HEK293T (cell line): Measurements from ENCODE around the gene ATG4D.

Experiments
- ARNT ChIP-seq: fragments of 450-650 bp; IDR thresholded peaks from 2 replicates; pipeline ENCODE4 v1.6.1; 2017; ENCODE audit warnings: mild to moderate bottlenecking
- BHLHE40 ChIP-seq: fragments of 450-650 bp; IDR thresholded peaks from 2 replicates; pipeline ENCODE4 v1.6.1; 2016; ENCODE audit warnings: mild to moderate bottlenecking, moderate library complexity, borderline replicate concordance
- CTBP1 ChIP-seq: fragments of 450-650 bp; IDR thresholded peaks from 2 replicates; pipeline ENCODE4 v1.6.1; 2016; ENCODE audit warnings: borderline replicate concordance
- FOXK2 ChIP-seq: fragments of 450-650 bp; IDR thresholded peaks from 2 replicates; pipeline ENCODE4 v1.6.1; 2016; ENCODE audit warnings: mild to moderate bottlenecking
- FOXM1 ChIP-seq: fragments of 450-650 bp; IDR thresholded peaks from 2 replicates; pipeline ENCODE4 v1.6.1; 2017; ENCODE audit warnings: mild to moderate bottlenecking, borderline replicate concordance
- HDGF ChIP-seq: fragments of 450-650 bp; IDR thresholded peaks from 2 replicates; pipeline ENCODE4 v1.6.1; 2017; ENCODE audit warnings: antibody characterized with exemption, borderline replicate concordance
- LEF1 ChIP-seq: fragments of 450-650 bp; IDR thresholded peaks from 2 replicates; pipeline ENCODE4 v1.6.1; 2017; ENCODE audit warnings: mild to moderate bottlenecking, borderline replicate concordance
- SP1 ChIP-seq: fragments of 450-650 bp; IDR thresholded peaks from 2 replicates; pipeline ENCODE4 v1.6.1; 2017
- SUZ12 ChIP-seq: fragments of 450-650 bp; IDR thresholded peaks from 2 replicates; pipeline ENCODE4 v1.6.1; 2016; ENCODE audit warnings: mild to moderate bottlenecking
- TARDBP ChIP-seq: fragments of 450-650 bp; IDR thresholded peaks from 2 replicates; pipeline ENCODE4 v1.6.1; 2016
- ZNF384 ChIP-seq: fragments of 450-650 bp; IDR thresholded peaks from 2 replicates; pipeline ENCODE4 v1.6.1; 2016

- no peak for TF ChIP-seq CTBP1
- no peak for TF ChIP-seq LEF1
- no peak for TF ChIP-seq TARDBP
- TF ChIP-seq FOXM1: no peak
- TF ChIP-seq ZNF384: no peak
- TF ChIP-seq SP1: no peak
- TF ChIP-seq HDGF: no peak
- TF ChIP-seq FOXK2: no peak
- no peak for TF ChIP-seq BHLHE40
- no peak for TF ChIP-seq ARNT
- no peak for TF ChIP-seq SUZ12
Measured at GRCh38 chr19:10532457-10532856, 11.2 kb upstream of the ATG4D start.
